ENCODE data around the gene CHMP4B.

GRCh38 chr20:33789858-33790182 lies 21.3 kb upstream of the CHMP4B start:
- TF ChIP-seq, protein P1, sequence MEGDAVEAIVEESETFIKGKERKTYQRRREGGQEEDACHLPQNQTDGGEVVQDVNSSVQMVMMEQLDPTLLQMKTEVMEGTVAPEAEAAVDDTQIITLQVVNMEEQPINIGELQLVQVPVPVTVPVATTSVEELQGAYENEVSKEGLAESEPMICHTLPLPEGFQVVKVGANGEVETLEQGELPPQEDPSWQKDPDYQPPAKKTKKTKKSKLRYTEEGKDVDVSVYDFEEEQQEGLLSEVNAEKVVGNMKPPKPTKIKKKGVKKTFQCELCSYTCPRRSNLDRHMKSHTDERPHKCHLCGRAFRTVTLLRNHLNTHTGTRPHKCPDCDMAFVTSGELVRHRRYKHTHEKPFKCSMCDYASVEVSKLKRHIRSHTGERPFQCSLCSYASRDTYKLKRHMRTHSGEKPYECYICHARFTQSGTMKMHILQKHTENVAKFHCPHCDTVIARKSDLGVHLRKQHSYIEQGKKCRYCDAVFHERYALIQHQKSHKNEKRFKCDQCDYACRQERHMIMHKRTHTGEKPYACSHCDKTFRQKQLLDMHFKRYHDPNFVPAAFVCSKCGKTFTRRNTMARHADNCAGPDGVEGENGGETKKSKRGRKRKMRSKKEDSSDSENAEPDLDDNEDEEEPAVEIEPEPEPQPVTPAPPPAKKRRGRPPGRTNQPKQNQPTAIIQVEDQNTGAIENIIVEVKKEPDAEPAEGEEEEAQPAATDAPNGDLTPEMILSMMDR (IDR thresholded peaks at IDR 0.05), result no peak
- TF ChIP-seq POLR2A (IDR thresholded peaks at IDR 0.05), result no peak
